Epidermal melanocyte (primary cell): ENCODE data around the gene STK10.

Source experiments
- DNase-seq: peaks from one replicate; pipeline ENCODE4 v3.0.0; 2011; ENCODE audit warnings: low spot score; ENCODE audit not compliant: insufficient read length

The STK10 gene

GRCh38 chr5:172144931-172145869 is 42.8 kb downstream of the STK10 start:
- no peak for DNase-seq

- DNase-seq = peak; percentile 90
Measured at GRCh38 chr5:172144291-172144815, 43.7 kb downstream of the STK10 start.

- DNase-seq = no peak
Measured at GRCh38 chr5:172143875-172144274, 44.1 kb downstream of the STK10 start.

- DNase-seq = no peak
Measured at GRCh38 chr5:172142709-172143215, 45.3 kb downstream of the STK10 start.

- DNase-seq = no peak
Measured at GRCh38 chr5:172141949-172142319, 46.1 kb downstream of the STK10 start.

- no peak for DNase-seq
Measured at GRCh38 chr5:172140866-172141265, 47.2 kb downstream of the STK10 start.

- DNase-seq = no peak
Measured at GRCh38 chr5:172140120-172140519, 47.9 kb downstream of the STK10 start.

- DNase-seq = no peak
Measured at GRCh38 chr5:172137046-172137445, 51.0 kb downstream of the STK10 start.

- no peak for DNase-seq
Measured at GRCh38 chr5:172133359-172134029, 54.5 kb downstream of the STK10 start.

- no peak for DNase-seq
Measured at GRCh38 chr5:172131690-172132089, 56.3 kb downstream of the STK10 start.

GRCh38 chr5:172129256-172129910 is 58.6 kb downstream of the STK10 start:
- no peak for DNase-seq

GRCh38 chr5:172127581-172127980 is 60.4 kb downstream of the STK10 start:
- DNase-seq = no peak

- peak; percentile 93 for DNase-seq
Measured at GRCh38 chr5:172123269-172123692, 64.7 kb downstream of the STK10 start.

- DNase-seq = no peak
Measured at GRCh38 chr5:172119921-172120688, 67.9 kb downstream of the STK10 start.

- DNase-seq = no peak
Measured at GRCh38 chr5:172118891-172119290, 69.1 kb downstream of the STK10 start.

- DNase-seq = no peak
Measured at GRCh38 chr5:172117977-172118701, 69.9 kb downstream of the STK10 start.

- DNase-seq = no peak
Measured at GRCh38 chr5:172115541-172115982, 72.5 kb downstream of the STK10 start.

GRCh38 chr5:172114875-172115422 is 73.1 kb downstream of the STK10 start:
- no peak for DNase-seq

GRCh38 chr5:172113036-172113435 is 75.0 kb downstream of the STK10 start:
- no peak for DNase-seq

GRCh38 chr5:172111852-172112225 is 76.2 kb downstream of the STK10 start:
- no peak for DNase-seq
